Fibroblast of lung (primary cell): ENCODE data around the gene SLC37A2.

Experiments used
- CTCF ChIP-seq, 2 donors: IDR thresholded peaks in 1 of 2; conservative IDR thresholded peaks in 1 of 2; 1 replicate in 1 of 2; 2 replicates in 1 of 2; pipeline ENCODE4 v1.5.1; 2011 to 2012; ENCODE audit warnings: low read length in 2 of 2, control low read depth in 1 of 2, inconsistent platforms in 1 of 2, low read depth in 1 of 2, mild to moderate bottlenecking in 1 of 2
- EZH2 ChIP-seq: IDR thresholded peaks from 2 replicates; pipeline ENCODE4 v1.5.1; 2012; ENCODE audit warnings: low read length, control low read depth, mild to moderate bottlenecking; ENCODE audit errors: missing control alignments

GRCh38 chr11:125069796-125070195, 6.7 kb downstream of the SLC37A2 start:
- no peak for TF ChIP-seq CTCF (conservative IDR thresholded peaks at IDR 0.05 in 1 of 2, IDR thresholded peaks at IDR 0.05 in 1 of 2; ENCODE audit: low read depth in 1 of 2, low read length in 2 of 2)
- no peak for TF ChIP-seq EZH2
